Psoas muscle (tissue), 8 donors: ENCODE measurements around the gene TRIP4. TPM values are rescaled to one million over a fixed set of nuclear protein-coding genes. Genes with fewer than 3 reads are reported as not detected.

Experiments used
- ATAC-seq, 4 donors: fragments of 200-7000 bp; cut with Tn5 transposase; one replicate each; pipeline ENCODE4 v1.9.1; 2020; ENCODE audit warnings: moderate library complexity in 3 of 4, mild to moderate bottlenecking in 2 of 4
- DNase-seq, 2 donors: peaks; one replicate each; pipeline ENCODE4 v3.0.0-alpha.2; 2020
- H3K27ac ChIP-seq: fragments of 200-600 bp; one replicate; pipeline ENCODE4 v1.8.0; 2022
- H3K27me3 ChIP-seq, 3 donors: fragments of 200-600 bp in 1 of 3; one replicate each; pipeline versions ENCODE4 v1.6.1 to v1.8.0; 2013 to 2022; ENCODE audit warnings: low read length in 2 of 3, mild to moderate bottlenecking in 2 of 3, moderate library complexity in 1 of 3; ENCODE audit not compliant: insufficient read depth in 3 of 3
- H3K36me3 ChIP-seq, 2 donors: fragments of 200-600 bp in 1 of 2; one replicate each; pipeline versions ENCODE4 v1.6.1 to v1.8.0; 2013 to 2022; ENCODE audit warnings: low read depth in 1 of 2, mild to moderate bottlenecking in 1 of 2, moderate library complexity in 1 of 2; ENCODE audit not compliant: insufficient read depth in 1 of 2
- H3K4me1 ChIP-seq: fragments of 200-600 bp; one replicate; pipeline ENCODE4 v1.8.0; 2022
- H3K4me3 ChIP-seq: fragments of 200-600 bp; one replicate; pipeline ENCODE4 v1.8.0; 2022; ENCODE audit warnings: mild to moderate bottlenecking
- H3K9me3 ChIP-seq: fragments of 200-600 bp; one replicate; pipeline ENCODE4 v1.8.0; 2022
- CTCF ChIP-seq: fragments of 200-600 bp; IDR thresholded peaks from one replicate; pipeline ENCODE4 v1.8.0; 2022; ENCODE audit warnings: antibody characterized with exemption
- WGBS, 3 donors: extraction: QIAGEN DNeasy Blood & Tissue Kit; methylation state at CpG; one replicate each; pipeline versions ENCODE4 v1.1.6 to v1.1.7; 2013; 5-methylcytosine and 5-hydroxymethylcytosine counted together
- intact Hi-C, 2 donors: fragments of 100-400 bp; cut with DNase I; formaldehyde crosslinking; loops; one replicate each; pipeline versions ENCODE4 v1.11.0 to v1.14.2; 2022
- polyA plus RNA-seq, 3 donors: library from polyadenylated mRNA; stranded (reverse); fragments of 200-250 nt; gene quantifications; one replicate each; pipeline ENCODE4 v1.2.3, GENCODE V29; 2013
- total RNA-seq, 4 donors: library from RNA; stranded (reverse); fragmentation: NEBNext Ultra II Directional in 2 of 4; extraction: Animal tissue kit (Norgen Biotek cat#: 25700) in 2 of 4; gene quantifications; one replicate each; pipeline versions ENCODE4 v1.2.1 to v1.2.4, GENCODE V29; 2021 to 2023
- donor health status: healthy with polysubstance abuse.
- donor health status: DM: no; HTN: no; CAD: no; lungs with moderate emphysema.
- donor health status: Bipolar disorder and iron deficiency.
- donor health status: healthy.
- donor health status: DM: yes; HTN: yes; CAD: no.
- donor health status: DM: no; HTN: no; CAD: no.
- donor health status: DM: no; HTN: no; CAD: no.
- donor health status: DM: yes; HTN: yes; CAD: no.

TRIP4 gene
- total and polyA plus RNA-seq, 7 donors, result 6.3 to 16.6 (median 10.4) TPM

GRCh38 chr15:64455961-64456371 is 68.3 kb downstream of the TRIP4 start:
- Histone ChIP-seq H3K9me3 (no peaks in the 10 kb centered on the region), H3K4me1 (peaks cover 15% of the 10 kb centered on the region), H3K27me3 (no peaks in the 10 kb centered on the region), H3K27ac (no peak overlapping the region), H3K4me3 (no peak overlapping the region), H3K36me3 (peaks cover 0 to 11% of the 10 kb centered on the region in 2 donors)
- WGBS, 3 donors, result 70 to 83% (median 73%) methylated on average over 3 of the region's 3 CpGs
- ATAC-seq, result no peak
- intact Hi-C loops, result no loop called here
- TF ChIP-seq CTCF, result no peak
- no peak for DNase-seq

GRCh38 chr15:64456634-64457108 is 69.0 kb downstream of the TRIP4 start:
- H3K4me1 ChIP-seq, result peaks cover 19% of the 10 kb centered on the region

GRCh38 chr15:64459066-64459781 is 71.6 kb downstream of the TRIP4 start:
- intact Hi-C loops, result no loop called here
- Histone ChIP-seq H3K4me3 (no peak overlapping the region), H3K27me3 (no peaks in the 10 kb centered on the region), H3K36me3 (peaks cover 0 to 11% of the 10 kb centered on the region in 2 donors), H3K4me1 (peaks cover 45% of the 10 kb centered on the region), H3K27ac (no peak overlapping the region), H3K9me3 (no peaks in the 10 kb centered on the region)
- WGBS, 3 donors, result 63 to 69% (median 65%) methylated on average over 3 of the region's 3 CpGs
- DNase-seq (no peak), ATAC-seq (no peak)
- no peak for TF ChIP-seq CTCF

More at GRCh38 chr15:64456634-64457108, 69.0 kb downstream of the TRIP4 start:
- DNase-seq (no peak), ATAC-seq (no peak)
- no peaks in the 10 kb centered on the region for H3K9me3 ChIP-seq
- no peak overlapping the region for H3K27ac ChIP-seq
- TF ChIP-seq CTCF, result no peak
- H3K4me3 ChIP-seq, result no peak overlapping the region
- no peaks in the 10 kb centered on the region for H3K27me3 ChIP-seq
- WGBS, 3 donors, result 78 to 86% (median 79%) methylated on average over 1 of the region's 1 CpG
- intact Hi-C loops, result no loop called here
- H3K36me3 ChIP-seq, result peaks cover 0 to 11% of the 10 kb centered on the region in 2 donors

- WGBS, 3 donors, result 0 to 1% (median 1%) methylated on average over 31 to 45 of the region's 45 CpGs
- Histone ChIP-seq H3K4me3 (peak within 1 kb of the TSS; percentile 70), H3K4me1 (peaks cover 55% of the 10 kb centered on the region), H3K9me3 (no peaks in the 10 kb centered on the region), H3K27me3 (no peaks in the 10 kb centered on the region), H3K27ac (peak within 1 kb of the TSS; percentile 79), H3K36me3 (peaks cover 0 to 8% of the 10 kb centered on the region in 2 donors)
- ATAC-seq, result peak; percentile 90 to 96 (median 92)
- intact Hi-C loops, result no loop called here
- TF ChIP-seq CTCF, result no peak
- DNase-seq, result peak; percentile 96 to 97
Measured at GRCh38 chr15:64460206-64460723, 72.6 kb downstream of the TRIP4 start, which contains the start of gene ZNF609. TSS of gene ZNF609 (plus strand) at chr15:64460578. CDS start at chr15:64499420, 38,842 bp downstream.
